Right lobe of liver (tissue), 6 donors: ENCODE results near the gene WSCD2. TPM values are rescaled to one million over a fixed set of nuclear protein-coding genes. Genes with fewer than 3 reads are reported as not detected.

Experiments used
- ATAC-seq, 4 donors: fragments of 200-7000 bp; cut with Tn5 transposase; one replicate each; pipeline ENCODE4 v1.9.1; 2020; ENCODE audit warnings: mild to moderate bottlenecking in 4 of 4, moderate library complexity in 4 of 4
- DNase-seq, 3 donors: peaks; one replicate each; pipeline ENCODE4 v3.0.0-alpha.2; 2020
- H3K27ac ChIP-seq, 3 donors: fragments of 200-600 bp; one replicate each; pipeline ENCODE4 v1.8.0; 2022
- H3K27me3 ChIP-seq, 2 donors: fragments of 200-600 bp; one replicate each; pipeline ENCODE4 v1.8.0; 2022
- H3K36me3 ChIP-seq, 4 donors: fragments of 200-600 bp; sonication (generic) in 1 of 4; one replicate each; pipeline versions ENCODE4 v1.5.1 to v1.8.0; 2017 to 2022; ENCODE audit warnings: control low read depth in 1 of 4
- H3K4me1 ChIP-seq, 4 donors: fragments of 200-600 bp; sonication (generic) in 1 of 4; one replicate each; pipeline versions ENCODE4 v1.5.1 to v1.8.0; 2017 to 2022; ENCODE audit warnings: control low read depth in 1 of 4
- H3K4me3 ChIP-seq, 3 donors: fragments of 200-600 bp; one replicate each; pipeline ENCODE4 v1.8.0; 2022
- H3K9me3 ChIP-seq, 4 donors: fragments of 200-600 bp; sonication (generic) in 1 of 4; one replicate each; pipeline versions ENCODE4 v1.5.1 to v1.8.0; 2017 to 2022; ENCODE audit warnings: control low read depth in 1 of 4
- CTCF ChIP-seq, 4 donors: fragments of 200-600 bp in 3 of 4; fragments of 450-650 bp in 1 of 4; IDR thresholded peaks; one replicate each; pipeline versions ENCODE4 v1.5.1 to v1.8.0; 2016 to 2022; ENCODE audit warnings: antibody characterized with exemption in 4 of 4, mild to moderate bottlenecking in 2 of 4
- POLR2A ChIP-seq: fragments of 450-650 bp; IDR thresholded peaks from one replicate; pipeline ENCODE4 v1.6.1; 2017; ENCODE audit warnings: antibody characterized with exemption, mild to moderate bottlenecking
- WGBS: methylation state at CpG from one replicate; pipeline ENCODE4 v1.1.6; 2018; ENCODE audit warnings: low coverage, low lambda C conversion rate; ENCODE audit not compliant: insufficient coverage; ENCODE audit errors: missing lambda C conversion rate; 5-methylcytosine and 5-hydroxymethylcytosine counted together
- intact Hi-C, 2 donors: fragments of 100-400 bp; cut with DNase I; formaldehyde crosslinking; loops; one replicate each; pipeline versions ENCODE4 v1.11.2 to v1.14.1; 2022
- total RNA-seq, 6 experiments: library from RNA; depleted of rRNA in 2 of 6; stranded (reverse); fragments of >200 nt in 2 of 6; fragmentation: NEBNext Ultra II Directional in 3 of 6; extraction: Animal tissue kit (Norgen Biotek cat#: 25700) in 3 of 6; gene quantifications; one replicate each; pipeline versions ENCODE4 v1.1.0 to v1.2.4, GENCODE V29; 2016 to 2023
- donor health status: DM: no; HTN: yes; CAD: no.
- donor health status: DM: no; HTN: no; CAD: no.
- donor health status: DM: no; HTN: no; CAD: no.
- donor health status: DM: no; HTN: yes; CAD: no.
- donor health status: DM: no; HTN: yes; CAD: no.

The WSCD2 gene
- total RNA-seq, 6 experiments from 2014 or later: not detected

GRCh38 chr12:108179305-108179704 lies 50.2 kb downstream of the WSCD2 start:
- intact Hi-C loops: no loop called here
- H3K9me3 ChIP-seq: no peaks in the 10 kb centered on the region
- no peaks in the 10 kb centered on the region for H3K27me3 ChIP-seq
- H3K27ac ChIP-seq: no peak overlapping the region
- H3K4me3 ChIP-seq: no peak overlapping the region
- ATAC-seq (no peak), DNase-seq (no peak)
- TF ChIP-seq CTCF (IDR thresholded peaks at IDR 0.05) (no peak), POLR2A (no peak)
- H3K36me3 ChIP-seq: no peaks in the 10 kb centered on the region
- no peaks in the 10 kb centered on the region for H3K4me1 ChIP-seq
- WGBS: 0% methylated on average over 1 of the region's 2 CpGs

- Histone ChIP-seq H3K36me3 (no peaks in the 10 kb centered on the region), H3K4me3 (no peak overlapping the region), H3K27me3 (no peaks in the 10 kb centered on the region), H3K27ac (no peak overlapping the region), H3K4me1 (no peaks in the 10 kb centered on the region), H3K9me3 (no peaks in the 10 kb centered on the region)
- intact Hi-C loops: no loop called here
- DNase-seq (no peak), ATAC-seq (no peak)
- no peak for TF ChIP-seq CTCF (IDR thresholded peaks at IDR 0.05)
- TF ChIP-seq POLR2A: no peak
- 63% methylated on average over 7 of the region's 7 CpGs for WGBS
Observed at GRCh38 chr12:108180255-108181094, 51.4 kb downstream of the WSCD2 start.

GRCh38 chr12:108181095-108181454 lies 52.0 kb downstream of the WSCD2 start:
- Histone ChIP-seq H3K4me1 (no peaks in the 10 kb centered on the region), H3K27me3 (no peaks in the 10 kb centered on the region), H3K36me3 (no peaks in the 10 kb centered on the region), H3K4me3 (no peak overlapping the region), H3K27ac (no peak overlapping the region), H3K9me3 (no peaks in the 10 kb centered on the region)
- no peak for DNase-seq
- intact Hi-C loops: no loop called here
- 55% methylated on average over 6 of the region's 8 CpGs for WGBS
- ATAC-seq: no peak
- TF ChIP-seq POLR2A (no peak), CTCF (IDR thresholded peaks at IDR 0.05) (no peak)

- intact Hi-C loops: no loop called here
- Histone ChIP-seq H3K27me3 (no peaks in the 10 kb centered on the region), H3K9me3 (no peaks in the 10 kb centered on the region), H3K4me3 (no peak overlapping the region), H3K4me1 (no peaks in the 10 kb centered on the region), H3K27ac (no peak overlapping the region), H3K36me3 (no peaks in the 10 kb centered on the region)
- 47% methylated on average over 4 of the region's 4 CpGs for WGBS
- TF ChIP-seq CTCF (IDR thresholded peaks at IDR 0.05) (no peak), POLR2A (no peak)
- no peak for ATAC-seq
- no peak for DNase-seq
Observed at GRCh38 chr12:108182096-108182495, 53.0 kb downstream of the WSCD2 start.
